ENCODE results near the gene AUH. TPM values are rescaled to one million over a fixed set of nuclear protein-coding genes. Genes with fewer than 3 reads are reported as not detected.

The AUH gene
- total and polyA plus RNA-seq, 2 donors from 2014 or later: 31.6 to 63.5 TPM

- H3K36me3 ChIP-seq (ENCODE audit: control insufficient read depth in 2 of 3, insufficient read depth in 3 of 3, low read length in 3 of 3): no peaks in the 10 kb centered on the region
- no peak overlapping the region for H3K4me3 ChIP-seq (ENCODE audit: low read length in 3 of 3)
- no peak overlapping the region for H3K9ac ChIP-seq (ENCODE audit: low read length in 3 of 3)
- no peaks in the 10 kb centered on the region for H3K9me3 ChIP-seq (ENCODE audit: control insufficient read depth in 2 of 3, insufficient read depth in 1 of 3, low read length in 3 of 3)
- no peaks in the 10 kb centered on the region for H3K27me3 ChIP-seq (ENCODE audit: control insufficient read depth, insufficient read depth, low read length)
- intact Hi-C loops (cut with DNase I): no loop called here
- no peak for FAIRE-seq
- peaks cover 2 to 9% (median 3%) of the 10 kb centered on the region in 3 donors for H3K4me1 ChIP-seq (ENCODE audit: control insufficient read depth in 2 of 3, insufficient read depth in 2 of 3, low read depth in 1 of 3, low read length in 3 of 3)
- no peak overlapping the region for H3K27ac ChIP-seq (ENCODE audit: low read depth in 2 of 2, low read length in 2 of 2)
- no peak for DNase-seq
- TF ChIP-seq, protein P1, sequence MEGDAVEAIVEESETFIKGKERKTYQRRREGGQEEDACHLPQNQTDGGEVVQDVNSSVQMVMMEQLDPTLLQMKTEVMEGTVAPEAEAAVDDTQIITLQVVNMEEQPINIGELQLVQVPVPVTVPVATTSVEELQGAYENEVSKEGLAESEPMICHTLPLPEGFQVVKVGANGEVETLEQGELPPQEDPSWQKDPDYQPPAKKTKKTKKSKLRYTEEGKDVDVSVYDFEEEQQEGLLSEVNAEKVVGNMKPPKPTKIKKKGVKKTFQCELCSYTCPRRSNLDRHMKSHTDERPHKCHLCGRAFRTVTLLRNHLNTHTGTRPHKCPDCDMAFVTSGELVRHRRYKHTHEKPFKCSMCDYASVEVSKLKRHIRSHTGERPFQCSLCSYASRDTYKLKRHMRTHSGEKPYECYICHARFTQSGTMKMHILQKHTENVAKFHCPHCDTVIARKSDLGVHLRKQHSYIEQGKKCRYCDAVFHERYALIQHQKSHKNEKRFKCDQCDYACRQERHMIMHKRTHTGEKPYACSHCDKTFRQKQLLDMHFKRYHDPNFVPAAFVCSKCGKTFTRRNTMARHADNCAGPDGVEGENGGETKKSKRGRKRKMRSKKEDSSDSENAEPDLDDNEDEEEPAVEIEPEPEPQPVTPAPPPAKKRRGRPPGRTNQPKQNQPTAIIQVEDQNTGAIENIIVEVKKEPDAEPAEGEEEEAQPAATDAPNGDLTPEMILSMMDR (IDR thresholded peaks at IDR 0.05; ENCODE audit: borderline replicate concordance, extremely low read depth, insufficient read depth): no peak
Measured at GRCh38 chr9:91364702-91365101, 3.0 kb upstream of the AUH start.

GRCh38 chr9:91364005-91364404, 2.3 kb upstream of the AUH start:
- peaks cover 2 to 12% (median 9%) of the 10 kb centered on the region in 3 donors for H3K4me1 ChIP-seq (ENCODE audit: control insufficient read depth in 2 of 3, insufficient read depth in 2 of 3, low read depth in 1 of 3, low read length in 3 of 3)
- H3K27ac ChIP-seq (ENCODE audit: low read depth in 2 of 2, low read length in 2 of 2): no peak overlapping the region
- no peak overlapping the region for H3K9ac ChIP-seq (ENCODE audit: low read length in 3 of 3)
- no peak overlapping the region for H3K4me3 ChIP-seq (ENCODE audit: low read length in 3 of 3)
- H3K9me3 ChIP-seq (ENCODE audit: control insufficient read depth in 2 of 3, insufficient read depth in 1 of 3, low read length in 3 of 3): no peaks in the 10 kb centered on the region
- TF ChIP-seq, protein P1 (IDR thresholded peaks at IDR 0.05; ENCODE audit: borderline replicate concordance, extremely low read depth, insufficient read depth): no peak
- intact Hi-C loops (cut with DNase I): no loop called here
- H3K36me3 ChIP-seq (ENCODE audit: control insufficient read depth in 2 of 3, insufficient read depth in 3 of 3, low read length in 3 of 3): no peaks in the 10 kb centered on the region
- H3K27me3 ChIP-seq (ENCODE audit: control insufficient read depth, insufficient read depth, low read length): no peaks in the 10 kb centered on the region
- no peak for DNase-seq
- FAIRE-seq: no peak

DNA sequence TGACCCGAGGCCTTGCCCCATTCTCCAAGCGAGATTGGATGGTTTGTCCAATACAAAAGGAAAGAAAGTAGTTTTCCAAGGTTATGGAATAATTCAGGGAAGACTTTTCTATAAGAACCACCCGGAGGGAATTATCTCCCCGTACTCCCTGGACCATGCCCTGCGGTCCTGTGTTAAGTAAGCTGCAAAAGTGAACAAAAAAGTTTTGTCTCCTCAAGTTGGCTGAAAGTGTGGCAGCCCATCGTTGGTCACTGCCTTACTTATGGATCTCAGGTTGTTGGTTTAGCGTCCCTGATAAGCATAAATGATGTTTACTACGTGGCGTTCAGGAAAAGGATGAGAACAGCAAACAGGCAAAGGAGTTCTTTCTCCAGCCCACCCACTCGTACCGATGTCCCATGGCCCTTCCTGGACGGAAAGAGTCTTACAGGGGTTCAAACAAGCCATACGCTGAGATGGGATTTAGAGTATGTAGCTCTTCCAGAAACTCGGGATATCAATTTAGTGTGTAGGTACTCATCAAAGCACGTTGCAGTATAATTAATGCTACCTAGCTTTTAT, 413 bp upstream of the AUH start:
- Histone ChIP-seq H3K9ac (ENCODE audit: low read length in 3 of 3) (peak overlapping the region in 2 of 3 donors; percentile 19 to 60), H3K4me3 (ENCODE audit: low read length in 3 of 3) (peak overlapping the region; percentile 60 to 89 (median 71))

More for the DNA sequence above, 413 bp upstream of the AUH start:
- DNase-seq (no peak), FAIRE-seq (no peak)
- Histone ChIP-seq H3K36me3 (ENCODE audit: control insufficient read depth in 2 of 3, insufficient read depth in 3 of 3, low read length in 3 of 3) (peaks cover 0 to 1% (median 0%) of the 10 kb centered on the region in 3 donors), H3K27ac (ENCODE audit: low read depth in 2 of 2, low read length in 2 of 2) (peak overlapping the region; percentile 33 to 45), H3K4me1 (ENCODE audit: control insufficient read depth in 2 of 3, insufficient read depth in 2 of 3, low read depth in 1 of 3, low read length in 3 of 3) (peaks cover 2 to 16% (median 14%) of the 10 kb centered on the region in 3 donors), H3K27me3 (ENCODE audit: control insufficient read depth, insufficient read depth, low read length) (no peaks in the 10 kb centered on the region), H3K9me3 (ENCODE audit: control insufficient read depth in 2 of 3, insufficient read depth in 1 of 3, low read length in 3 of 3) (no peaks in the 10 kb centered on the region)
- intact Hi-C loops (cut with DNase I): no loop called here
- TF ChIP-seq, protein P1 (IDR thresholded peaks at IDR 0.05; ENCODE audit: borderline replicate concordance, extremely low read depth, insufficient read depth): no peak

Measured in kidney (tissue), 14 donors.